Measurements from ENCODE around the gene KRT10. TPM values are rescaled to one million over a fixed set of nuclear protein-coding genes. Genes with fewer than 3 reads are reported as not detected.
A peak's percentile ranks its signal among the peaks of the same experiment; 100 is the strongest.

Gene KRT10
- total RNA-seq, 4 donors from 2014 or later = 5.1 to 14.3 (median 10.6) TPM

GRCh38 chr17:40827746-40828453 lies 5.5 kb upstream of the KRT10 start:
- TF ChIP-seq POLR2A (IDR thresholded peaks at IDR 0.05) (no peak), POLR2AphosphoS5 (IDR thresholded peaks at IDR 0.05) (no peak), CTCF (IDR thresholded peaks at IDR 0.05) (no peak), EP300 (IDR thresholded peaks at IDR 0.05) (no peak)
- Histone ChIP-seq H3K36me3 (no peaks in the 10 kb centered on the region), H3K27me3 (no peaks in the 10 kb centered on the region), H3K4me3 (no peak overlapping the region), H3K4me1 (no peaks in the 10 kb centered on the region), H3K27ac (peak overlapping the region; percentile 28 to 73 (median 66)), H3K9me3 (no peaks in the 10 kb centered on the region)
- 56 to 70% methylated on average over 7 of the region's 7 CpGs for WGBS, 2 donors (ENCODE audit: low coverage in 1 of 2)
- peak; percentile 28 for ATAC-seq

DNA sequence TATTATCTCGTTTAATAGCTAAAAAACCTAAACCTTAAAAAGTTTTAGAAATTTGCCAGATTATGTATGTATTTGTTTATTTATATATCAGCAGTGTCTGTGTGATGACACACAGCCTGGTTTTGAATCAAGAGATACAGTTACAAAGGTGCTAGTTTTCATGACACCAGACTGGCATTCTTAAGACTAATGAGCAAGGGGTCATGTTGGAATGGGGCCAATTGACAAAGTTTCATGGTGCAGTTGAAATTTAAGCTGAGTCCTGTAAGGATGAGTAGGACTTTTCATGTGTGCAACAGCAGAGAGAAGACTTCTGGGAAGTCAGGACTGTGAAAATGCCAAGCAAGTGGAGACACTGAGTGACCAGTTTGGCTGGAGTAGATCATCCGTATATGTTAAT lies 3.2 kb upstream of the KRT10 start:
- H3K36me3 ChIP-seq = peaks cover 0 to 9% of the 10 kb centered on the region in 2 donors
- H3K27ac ChIP-seq = no peak overlapping the region
- no peak for ATAC-seq
- H3K9me3 ChIP-seq = no peaks in the 10 kb centered on the region
- no peaks in the 10 kb centered on the region for H3K27me3 ChIP-seq
- H3K4me3 ChIP-seq = no peak overlapping the region
- 80 to 90% methylated on average over 2 of the region's 2 CpGs for WGBS, 2 donors (ENCODE audit: low coverage in 1 of 2)
- no peaks in the 10 kb centered on the region for H3K4me1 ChIP-seq
- TF ChIP-seq POLR2A (IDR thresholded peaks at IDR 0.05) (no peak), CTCF (IDR thresholded peaks at IDR 0.05) (no peak), POLR2AphosphoS5 (IDR thresholded peaks at IDR 0.05) (no peak), EP300 (IDR thresholded peaks at IDR 0.05) (no peak)

DNA sequence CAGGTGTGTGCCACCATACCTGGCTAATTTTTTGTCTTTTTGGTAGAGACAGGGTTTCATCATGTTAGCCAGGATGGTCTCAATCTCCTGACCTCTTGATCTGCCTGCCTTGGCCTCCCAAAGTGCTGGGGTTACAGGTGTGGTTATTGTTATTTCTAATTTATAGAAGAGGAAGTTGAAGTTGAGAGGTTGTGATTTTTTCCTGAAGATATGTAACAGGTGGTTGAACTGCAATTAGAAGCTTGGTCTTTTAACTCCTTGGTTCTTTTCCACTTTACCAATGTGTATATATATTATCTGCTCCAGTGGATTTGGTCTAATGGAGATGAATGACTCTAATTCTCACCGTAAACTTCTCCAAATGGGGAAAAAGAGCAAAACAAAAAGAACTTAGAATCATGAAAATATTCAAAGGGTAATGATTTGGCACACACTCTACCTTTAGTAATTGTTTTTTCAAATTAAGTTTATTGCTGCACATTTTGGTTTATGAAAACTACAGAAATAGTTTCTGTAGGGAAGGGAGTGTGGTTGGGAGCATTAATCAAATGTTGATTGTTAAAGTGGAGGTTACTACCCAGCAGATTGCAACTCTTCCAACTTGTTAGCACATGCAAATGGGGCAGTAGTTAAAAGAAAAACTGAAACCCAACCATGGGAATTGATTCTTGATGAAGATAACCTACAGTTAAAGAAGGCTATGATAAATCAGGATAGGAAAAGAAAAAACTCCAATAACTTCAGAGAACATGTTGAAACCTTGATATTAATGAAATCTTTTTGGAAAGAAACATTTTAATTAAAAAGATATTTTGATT lies 1.8 kb upstream of the KRT10 start:
- Histone ChIP-seq H3K36me3 (peaks cover 0 to 9% of the 10 kb centered on the region in 2 donors), H3K27ac (no peak overlapping the region), H3K4me3 (no peak overlapping the region), H3K27me3 (no peaks in the 10 kb centered on the region), H3K9me3 (no peaks in the 10 kb centered on the region), H3K4me1 (peaks cover 0 to 12% (median 0%) of the 10 kb centered on the region in 3 donors)
- WGBS, 2 donors (ENCODE audit: low coverage in 1 of 2) = 85% methylated on average over 1 of the region's 1 CpG
- no peak for ATAC-seq
- TF ChIP-seq CTCF (IDR thresholded peaks at IDR 0.05) (no peak), POLR2A (IDR thresholded peaks at IDR 0.05) (no peak), POLR2AphosphoS5 (IDR thresholded peaks at IDR 0.05) (no peak), EP300 (IDR thresholded peaks at IDR 0.05) (no peak)

- TF ChIP-seq EP300 (IDR thresholded peaks at IDR 0.05) = no peak
- no peak for TF ChIP-seq CTCF (IDR thresholded peaks at IDR 0.05)
- TF ChIP-seq POLR2A (IDR thresholded peaks at IDR 0.05) = no peak
- no peak for TF ChIP-seq POLR2AphosphoS5 (IDR thresholded peaks at IDR 0.05)
- no peak overlapping the region for H3K4me3 ChIP-seq
- H3K27ac ChIP-seq = no peak overlapping the region
- H3K9me3 ChIP-seq = no peaks in the 10 kb centered on the region
- peaks cover 0 to 20% of the 10 kb centered on the region in 2 donors for H3K36me3 ChIP-seq
- peaks cover 0 to 24% (median 4%) of the 10 kb centered on the region in 3 donors for H3K4me1 ChIP-seq
- no peaks in the 10 kb centered on the region for H3K27me3 ChIP-seq
- no peak for ATAC-seq
Observed at GRCh38 chr17:40821536-40821935, 878 bp downstream of the KRT10 start.

All from gastroesophageal sphincter (tissue), 4 donors.